GM12801 (cell line): Measurements from ENCODE around the gene MACF1.

Experiments used
- TF ChIP-seq, protein P1 (sequence below): IDR thresholded peaks from one replicate; pipeline ENCODE4 v1.5.1; 2011; ENCODE audit warnings: control low read depth; ENCODE audit not compliant: insufficient read length; ENCODE audit errors: extremely low read depth

MACF1 gene

DNA sequence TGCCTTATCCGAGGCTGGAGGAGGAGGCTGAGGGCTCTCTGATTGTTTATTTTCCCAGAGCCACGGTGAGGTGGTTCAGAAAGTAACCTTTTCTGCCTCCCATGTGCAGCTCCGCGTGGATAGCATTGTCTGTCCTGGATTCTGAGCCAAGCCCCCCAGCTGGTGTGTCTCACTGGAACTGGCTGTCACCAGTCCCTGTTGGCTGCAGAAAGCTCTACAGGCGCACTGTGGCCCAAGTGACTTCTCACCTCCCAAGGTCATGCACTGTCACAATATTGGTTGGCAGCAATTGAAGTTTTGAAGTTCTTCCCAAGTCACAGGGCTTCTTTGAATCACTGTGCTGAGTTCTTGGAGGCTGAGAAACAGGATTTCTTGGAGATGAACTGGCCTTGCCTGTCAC is 295.2 kb downstream of the MACF1 start:
- TF ChIP-seq, protein P1, sequence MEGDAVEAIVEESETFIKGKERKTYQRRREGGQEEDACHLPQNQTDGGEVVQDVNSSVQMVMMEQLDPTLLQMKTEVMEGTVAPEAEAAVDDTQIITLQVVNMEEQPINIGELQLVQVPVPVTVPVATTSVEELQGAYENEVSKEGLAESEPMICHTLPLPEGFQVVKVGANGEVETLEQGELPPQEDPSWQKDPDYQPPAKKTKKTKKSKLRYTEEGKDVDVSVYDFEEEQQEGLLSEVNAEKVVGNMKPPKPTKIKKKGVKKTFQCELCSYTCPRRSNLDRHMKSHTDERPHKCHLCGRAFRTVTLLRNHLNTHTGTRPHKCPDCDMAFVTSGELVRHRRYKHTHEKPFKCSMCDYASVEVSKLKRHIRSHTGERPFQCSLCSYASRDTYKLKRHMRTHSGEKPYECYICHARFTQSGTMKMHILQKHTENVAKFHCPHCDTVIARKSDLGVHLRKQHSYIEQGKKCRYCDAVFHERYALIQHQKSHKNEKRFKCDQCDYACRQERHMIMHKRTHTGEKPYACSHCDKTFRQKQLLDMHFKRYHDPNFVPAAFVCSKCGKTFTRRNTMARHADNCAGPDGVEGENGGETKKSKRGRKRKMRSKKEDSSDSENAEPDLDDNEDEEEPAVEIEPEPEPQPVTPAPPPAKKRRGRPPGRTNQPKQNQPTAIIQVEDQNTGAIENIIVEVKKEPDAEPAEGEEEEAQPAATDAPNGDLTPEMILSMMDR = no peak

DNA sequence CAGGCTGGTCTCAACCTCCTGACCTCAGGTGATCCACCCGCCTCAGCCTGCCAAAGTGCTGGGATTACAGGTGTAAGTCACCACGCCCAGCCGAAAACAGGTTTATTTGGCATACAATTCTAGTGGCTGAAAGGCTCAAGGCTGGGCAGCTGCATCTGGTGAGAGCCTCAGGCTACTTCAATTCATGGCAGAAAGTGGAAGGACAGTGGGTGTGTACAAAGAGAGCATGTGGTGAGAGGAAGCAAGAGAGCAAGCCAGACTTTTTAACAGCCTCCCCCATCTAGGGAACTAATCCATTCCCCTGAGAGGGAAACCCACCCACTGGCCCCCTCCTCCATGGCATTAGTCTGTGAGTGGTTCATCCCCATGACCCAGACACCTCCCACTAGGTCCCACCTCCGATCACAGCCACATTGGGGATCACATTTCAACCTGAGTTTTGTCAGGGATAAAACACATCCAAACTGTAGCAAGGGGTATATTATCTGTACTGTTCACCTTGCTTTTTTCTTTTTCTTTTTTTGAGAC is 296.4 kb downstream of the MACF1 start:
- TF ChIP-seq, protein P1 = no peak

DNA sequence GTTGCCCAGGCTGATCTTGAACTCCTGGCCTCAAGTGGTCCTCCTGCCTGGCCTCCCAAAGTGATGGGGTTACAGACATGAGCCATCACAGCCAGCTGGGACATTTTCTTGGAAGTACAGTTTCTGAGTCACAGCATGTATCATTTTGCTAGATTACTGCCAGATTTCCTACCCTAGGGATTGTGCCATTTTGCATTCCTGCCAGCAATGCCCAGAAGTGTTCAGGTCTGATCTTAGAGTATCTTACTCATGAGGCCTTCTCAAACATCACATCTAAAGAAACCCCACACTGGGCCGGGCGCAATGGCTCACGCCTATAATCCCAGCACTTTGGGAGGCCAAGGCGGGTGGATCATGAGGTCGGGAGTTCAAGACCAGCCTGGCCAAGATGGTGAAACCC is 297.2 kb downstream of the MACF1 start:
- TF ChIP-seq, protein P1 = no peak

GRCh38 chr1:39505289-39505688 is 300.8 kb downstream of the MACF1 start:
- TF ChIP-seq, protein P1 = no peak

DNA sequence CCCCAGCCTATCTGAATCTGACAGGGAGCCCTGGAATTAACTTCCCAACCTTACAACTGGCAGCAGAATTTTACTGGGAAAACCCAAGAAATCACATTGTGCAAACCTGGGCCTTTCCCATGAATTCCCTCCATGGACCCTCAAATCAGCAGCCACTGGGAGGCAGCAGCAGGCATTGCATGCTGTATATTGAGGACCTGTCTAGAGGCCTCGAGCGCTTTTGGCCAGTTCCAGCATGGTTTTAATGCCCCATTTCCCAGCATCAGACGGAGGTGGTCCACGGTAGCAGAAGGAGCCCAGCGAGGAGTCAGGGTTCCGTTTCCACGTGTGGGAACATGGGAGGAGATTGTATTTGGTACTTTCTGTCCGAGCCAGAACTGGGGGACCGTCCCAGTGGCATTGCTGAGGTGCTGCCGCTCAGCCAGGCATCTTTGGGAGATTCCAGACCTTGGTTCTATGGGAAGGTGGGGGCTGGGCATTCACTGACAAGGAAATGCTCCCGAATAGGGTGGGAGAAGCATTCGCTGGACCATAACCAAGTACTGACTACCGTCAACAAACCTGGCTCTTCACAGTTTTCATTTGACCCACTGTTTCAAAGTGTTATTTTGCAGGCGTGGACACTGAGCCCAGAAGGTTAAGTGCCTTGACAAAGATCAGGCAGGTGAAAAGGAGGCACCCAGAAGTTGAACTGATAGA is 302.9 kb downstream of the MACF1 start:
- TF ChIP-seq, protein P1 = no peak

DNA sequence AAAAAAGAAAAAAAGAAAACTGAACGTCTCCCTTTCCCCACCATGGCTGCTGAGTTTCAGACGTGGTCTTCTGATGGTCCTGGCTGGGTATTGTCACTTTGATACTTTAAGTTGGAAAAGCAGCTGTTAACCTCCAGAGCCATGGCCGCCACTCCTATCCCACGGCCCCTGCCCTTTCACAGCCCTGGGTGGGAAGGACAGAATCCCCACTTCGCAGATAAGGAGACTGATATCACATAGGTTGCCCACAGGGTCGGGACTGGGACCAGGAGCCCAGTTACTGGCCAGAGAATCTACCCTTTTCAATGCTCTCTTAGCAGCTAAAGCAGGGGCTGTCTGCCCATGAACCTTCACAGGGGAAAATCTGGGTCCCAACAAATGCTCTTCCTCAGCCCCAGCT is 303.8 kb downstream of the MACF1 start:
- TF ChIP-seq, protein P1 = no peak

DNA sequence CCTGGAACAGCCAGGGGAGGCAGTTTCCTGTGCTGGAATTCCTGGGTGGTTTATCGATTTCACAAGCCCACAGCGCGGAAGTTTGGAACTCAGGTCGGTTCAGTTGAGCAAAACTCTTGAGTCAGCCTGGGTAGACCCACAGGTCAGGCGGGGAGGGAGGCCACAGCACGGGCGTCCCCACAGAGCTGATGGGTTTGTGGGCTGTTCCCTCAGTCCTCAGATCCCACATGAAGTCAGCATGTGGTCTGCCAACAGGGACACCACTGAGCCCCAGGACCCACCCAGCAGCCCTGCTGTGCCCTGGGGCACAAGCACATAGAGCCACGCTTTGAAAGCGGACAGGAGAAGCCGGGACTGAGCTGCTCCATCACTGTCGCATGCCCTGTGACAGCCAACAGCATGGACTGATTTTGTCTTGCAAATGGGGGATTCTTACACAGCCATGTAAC is 304.4 kb downstream of the MACF1 start:
- TF ChIP-seq, protein P1 = no peak
